ENCODE data around the gene PKD1.
"Not testable (repeated sequence)": the region's sequence is repeated elsewhere in the genome, so short reads cannot be mapped to it uniquely, and the experiment has no call there.

Gene PKD1

DNA sequence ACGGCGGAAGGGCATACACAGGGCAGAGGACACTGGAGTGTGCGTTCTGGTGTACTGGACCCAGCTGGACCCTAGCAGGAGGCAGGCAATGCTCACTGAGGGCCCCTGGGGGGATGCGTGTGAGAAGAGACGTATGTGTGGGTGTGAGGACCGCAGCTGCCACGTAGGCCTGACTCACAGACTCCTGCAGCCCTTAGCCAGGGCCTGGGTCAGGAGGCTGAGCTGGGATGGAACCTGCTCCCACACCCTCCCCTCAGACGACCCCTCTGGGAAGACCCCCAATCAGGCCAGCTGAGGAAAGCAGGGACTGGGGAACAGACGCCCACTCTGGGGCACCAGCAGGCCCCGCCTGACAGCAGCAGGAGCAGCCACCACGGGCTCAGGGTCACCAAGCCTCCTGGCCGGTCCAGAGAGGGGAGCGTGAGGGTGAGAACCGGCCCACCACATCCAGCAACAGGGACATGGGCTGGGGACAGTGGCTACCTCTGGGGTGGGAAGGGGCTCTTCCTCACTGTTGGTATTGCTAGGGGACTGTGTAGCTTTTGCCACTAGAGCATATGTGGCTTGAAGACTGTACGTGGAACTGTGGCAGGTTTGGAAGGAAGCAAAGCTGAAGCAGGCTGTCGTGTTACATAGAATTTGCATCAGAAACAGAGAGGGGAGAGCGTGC, 28.4 kb downstream of the PKD1 start:
- not testable (repeated sequence) for DNase-seq (ENCODE audit: low read depth)

DNA sequence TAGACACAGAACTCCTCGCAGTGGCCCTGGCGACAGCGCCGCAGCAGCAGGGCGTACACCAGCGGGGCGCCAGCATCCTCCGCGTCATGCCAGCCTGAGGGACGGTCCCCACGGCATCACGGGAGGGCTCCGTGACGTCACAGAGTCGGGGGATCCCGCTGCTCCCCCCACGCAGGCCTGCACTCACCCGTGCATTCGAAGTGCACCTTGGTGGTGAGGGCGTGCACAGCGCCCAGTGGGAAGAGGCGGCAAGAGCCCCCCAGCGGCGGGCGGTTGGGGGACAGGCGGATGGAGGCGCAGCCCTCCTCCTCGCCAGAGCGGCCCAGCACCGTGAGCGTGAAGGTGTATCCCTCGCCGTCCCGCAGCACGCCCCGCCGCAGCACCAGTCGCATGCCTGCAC, 29.5 kb downstream of the PKD1 start:
- DNase-seq (ENCODE audit: low read depth) = not testable (repeated sequence)

DNA sequence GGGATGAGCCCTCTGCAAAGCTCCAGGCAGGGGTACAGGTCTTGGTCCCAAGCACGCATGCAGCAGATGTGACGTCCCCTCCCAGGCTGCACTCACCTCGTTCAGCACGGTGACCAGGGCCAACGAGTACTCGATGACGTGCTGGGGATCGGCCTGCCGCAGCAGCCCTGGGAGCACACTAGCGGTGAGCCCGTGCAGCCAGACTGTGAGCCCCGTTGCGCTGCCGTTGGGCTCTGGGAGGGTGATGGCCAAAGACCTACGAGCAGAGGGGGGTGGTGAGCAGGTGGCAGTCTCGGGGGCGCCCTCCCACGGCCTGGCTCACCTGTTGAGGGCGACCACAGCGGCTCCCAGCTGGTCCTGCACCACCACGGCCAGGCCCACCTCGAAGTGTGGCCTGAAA, 29.9 kb downstream of the PKD1 start:
- not testable (repeated sequence) for DNase-seq (ENCODE audit: low read depth)

DNA sequence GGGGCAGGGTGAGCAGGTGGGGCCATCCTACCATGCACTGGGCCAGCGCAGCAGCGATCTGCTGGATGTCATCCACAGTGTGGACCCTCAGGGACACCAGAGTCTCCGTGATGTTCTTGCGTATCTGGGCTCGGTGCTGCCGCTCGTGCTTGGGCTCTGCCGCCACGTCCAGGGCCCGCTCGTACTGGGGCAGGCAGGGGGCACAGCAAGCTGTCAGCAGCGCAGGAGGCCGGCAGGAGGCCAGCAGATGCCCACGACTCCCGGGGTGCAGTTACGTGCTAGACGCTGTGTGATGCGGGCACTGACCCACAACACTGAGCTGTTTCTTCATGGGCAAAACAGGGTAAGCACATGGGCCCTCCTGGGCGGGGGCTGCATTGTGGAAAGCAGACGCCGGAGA, 30.4 kb downstream of the PKD1 start:
- not testable (repeated sequence) for DNase-seq (ENCODE audit: low read depth)

DNA sequence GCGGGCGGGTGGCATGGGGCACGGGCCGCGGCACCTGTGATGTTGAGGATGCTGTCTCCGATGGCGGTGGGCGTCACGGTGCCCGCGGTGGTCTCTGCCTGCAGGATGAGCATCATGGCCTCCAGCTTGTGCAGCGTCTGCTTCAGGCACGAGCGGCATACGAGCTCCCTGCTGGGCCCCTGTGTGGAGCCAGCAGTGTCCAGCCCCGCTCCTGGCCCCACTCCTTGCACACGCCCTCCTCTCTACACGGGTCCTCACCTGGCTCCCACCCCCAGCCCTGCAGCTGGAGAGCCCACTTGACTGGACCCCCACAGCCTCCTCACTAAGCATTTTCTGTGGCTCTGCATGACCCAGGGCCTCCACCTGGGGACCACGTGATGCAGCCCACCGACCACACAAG, 31.2 kb downstream of the PKD1 start:
- not testable (repeated sequence) for DNase-seq (ENCODE audit: low read depth)

DNA sequence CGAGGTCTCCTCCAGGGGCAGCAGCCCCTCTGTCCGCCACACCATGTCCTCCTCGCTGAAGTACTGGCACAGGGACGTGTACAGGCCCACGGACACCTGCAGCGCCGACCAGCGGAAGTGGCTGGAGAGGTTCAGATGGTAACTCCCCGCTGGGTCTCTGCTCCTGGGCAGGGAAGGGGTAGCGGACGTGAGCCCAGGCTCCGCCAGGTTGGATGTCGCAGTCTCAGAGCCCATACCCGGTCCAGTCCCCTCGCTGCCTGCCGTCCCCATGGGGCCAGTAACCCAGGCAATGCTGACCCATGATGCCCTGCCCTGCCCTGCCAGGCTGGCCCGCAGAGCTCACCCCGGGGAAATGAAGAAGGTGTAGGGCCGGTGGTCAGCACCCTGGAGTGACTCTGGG, 33.2 kb downstream of the PKD1 start:
- no peak for DNase-seq (ENCODE audit: low read depth)

DNA sequence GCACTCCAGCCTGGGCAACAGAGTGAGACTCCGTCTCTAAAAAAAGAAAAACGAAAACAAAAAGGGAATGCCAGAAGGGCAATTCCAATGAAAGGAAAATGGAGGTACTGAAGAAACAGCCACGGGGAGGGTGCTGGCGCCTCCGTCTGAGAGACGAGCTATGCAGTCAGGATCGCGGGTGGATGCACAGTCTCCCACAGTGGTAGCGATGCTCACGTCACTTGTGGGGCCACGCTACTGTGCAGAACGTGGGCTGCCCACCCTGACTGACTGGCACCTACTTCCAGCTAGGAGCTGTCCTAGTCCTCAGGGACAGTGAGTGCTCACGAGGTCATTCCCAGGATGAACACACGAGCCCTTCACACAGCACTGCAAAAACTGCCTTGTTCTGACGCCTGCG, 34.1 kb downstream of the PKD1 start:
- not testable (repeated sequence) for DNase-seq (ENCODE audit: low read depth)

DNA sequence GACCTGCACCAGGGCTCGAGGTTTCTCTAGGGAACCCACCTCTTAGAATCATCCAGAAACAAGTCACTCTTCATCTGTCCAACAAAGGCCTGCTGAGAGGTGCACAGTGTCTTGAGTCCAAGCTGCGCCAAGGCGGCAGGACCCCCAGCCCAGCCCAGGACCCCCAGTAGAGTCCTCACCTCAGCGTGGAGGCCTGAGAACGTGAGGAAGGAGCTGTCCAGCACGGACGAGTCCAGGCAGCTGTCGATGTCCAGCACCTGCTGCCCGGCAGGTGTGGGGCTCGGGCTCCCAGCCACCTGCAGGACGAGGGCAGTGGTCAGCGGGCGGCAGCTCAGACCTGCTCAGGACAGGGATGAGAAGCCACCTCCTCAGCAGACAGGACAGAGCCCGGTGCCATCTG, 38.0 kb downstream of the PKD1 start:
- not testable (repeated sequence) for DNase-seq (ENCODE audit: low read depth)

DNA sequence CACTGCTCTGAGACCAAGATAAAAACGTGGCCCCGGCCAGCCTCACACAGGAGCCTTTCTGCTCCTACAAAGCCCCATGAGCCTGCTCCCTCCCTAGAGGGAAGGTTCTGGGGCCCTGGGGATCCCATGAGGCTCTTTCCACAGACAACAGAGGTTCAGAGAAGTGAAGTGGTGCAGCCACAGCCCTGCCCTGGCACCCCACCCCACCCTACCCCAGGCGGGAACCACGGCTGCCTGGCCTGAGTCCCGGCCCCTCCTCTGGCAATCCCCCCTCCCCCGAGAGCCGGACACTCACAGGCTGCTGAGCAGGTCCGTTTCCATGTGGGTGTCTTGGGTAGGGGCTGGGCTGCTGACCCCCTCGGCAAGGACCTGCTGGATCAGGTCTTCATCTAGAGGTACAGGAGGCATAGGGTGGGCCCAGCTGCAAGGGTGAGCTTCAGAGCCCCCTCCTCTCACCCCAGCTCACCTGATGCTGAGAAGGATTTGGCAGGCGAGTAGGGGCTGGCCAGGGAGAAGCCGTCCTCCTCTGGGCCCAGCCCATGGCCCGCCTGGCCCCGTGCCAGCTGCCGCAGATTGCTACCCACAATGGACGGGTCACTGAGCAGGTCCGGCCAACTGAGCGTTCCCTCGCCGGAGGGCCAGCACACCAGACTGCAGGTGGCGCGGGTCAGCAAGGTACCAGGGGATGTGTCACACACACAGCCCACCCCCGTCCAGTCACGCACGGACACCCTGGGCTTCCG, 38.7 kb downstream of the PKD1 start:
- DNase-seq (ENCODE audit: low read depth) = no peak

DNA sequence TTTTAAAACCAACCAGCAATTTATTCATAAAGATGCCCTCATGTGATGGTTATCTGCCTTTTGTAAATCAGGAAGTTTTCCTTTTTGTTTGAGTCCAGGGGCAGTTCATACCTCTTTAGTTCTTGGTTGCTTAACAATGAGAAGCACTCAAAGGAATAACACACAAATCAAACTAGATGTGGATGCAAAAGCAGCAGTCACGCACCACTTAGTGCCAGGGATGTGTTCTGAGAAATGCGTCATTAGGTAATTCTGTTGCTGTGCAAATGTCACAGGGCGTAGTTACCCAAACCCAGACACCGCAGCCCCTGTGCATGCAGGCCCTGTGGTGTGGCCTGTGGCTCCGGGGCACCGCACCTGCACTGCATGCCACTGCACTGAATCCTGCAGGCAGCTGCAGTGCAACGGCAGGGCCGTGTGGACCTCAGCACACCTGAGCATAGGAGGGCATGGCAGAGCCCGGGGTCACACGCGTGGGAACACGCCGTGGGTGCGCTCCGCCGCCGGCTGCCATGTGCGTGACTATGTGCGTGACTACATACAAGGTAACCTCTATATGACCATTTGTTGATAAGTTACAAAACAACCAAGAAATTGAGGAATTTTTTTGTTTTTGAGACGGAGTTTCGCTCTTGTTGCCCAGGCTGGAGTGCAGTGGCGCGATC, 39.6 kb downstream of the PKD1 start:
- no peak for DNase-seq (ENCODE audit: low read depth)

DNA sequence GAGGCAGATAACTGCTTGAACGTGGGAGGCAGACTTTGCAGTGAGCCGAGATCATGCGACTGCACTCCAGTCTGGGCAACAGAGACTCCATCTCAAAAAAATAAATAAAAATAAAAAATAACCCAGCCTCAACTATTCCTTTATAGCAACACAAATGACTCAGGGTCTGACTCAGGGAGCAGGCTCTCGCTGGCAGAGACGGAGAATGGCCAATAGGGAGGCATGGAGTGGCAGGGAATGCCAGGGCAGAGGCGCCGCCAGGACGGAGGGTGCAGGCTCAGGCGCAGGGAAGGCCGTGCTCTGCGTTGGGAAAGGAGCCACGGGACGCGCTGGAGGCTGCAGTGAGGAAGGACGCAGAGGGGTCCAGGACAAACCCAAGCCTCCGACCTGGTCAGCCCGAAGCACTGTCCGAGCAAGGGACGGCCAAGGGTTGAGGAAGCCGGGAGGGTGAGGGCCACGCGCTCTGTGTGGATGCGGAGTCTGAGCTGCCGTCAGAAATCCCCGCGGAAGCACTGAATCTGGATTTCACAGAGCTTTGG, 40.3 kb downstream of the PKD1 start:
- no peak for DNase-seq (ENCODE audit: low read depth)

DNA sequence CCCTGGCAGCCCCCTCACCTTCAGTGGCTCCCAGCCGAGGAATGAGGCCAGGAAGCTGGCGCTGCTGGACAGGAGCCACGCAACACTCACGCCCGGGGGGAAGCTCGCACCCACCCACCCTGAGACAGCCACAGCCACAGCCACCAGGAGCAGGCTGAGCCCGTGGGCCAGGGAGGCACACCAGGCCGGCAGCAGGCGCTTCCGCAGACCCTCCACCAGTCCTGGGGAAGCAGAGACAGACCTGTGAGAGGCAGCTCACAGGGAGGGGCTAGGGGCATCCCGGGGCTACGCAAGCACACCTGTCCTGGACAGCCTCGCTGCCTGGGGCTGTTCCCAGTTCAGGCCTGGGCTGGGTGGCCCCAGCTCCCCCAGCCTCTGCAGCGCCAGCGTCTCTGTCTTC, 41.9 kb downstream of the PKD1 start:
- DNase-seq (ENCODE audit: low read depth) = no peak

DNA sequence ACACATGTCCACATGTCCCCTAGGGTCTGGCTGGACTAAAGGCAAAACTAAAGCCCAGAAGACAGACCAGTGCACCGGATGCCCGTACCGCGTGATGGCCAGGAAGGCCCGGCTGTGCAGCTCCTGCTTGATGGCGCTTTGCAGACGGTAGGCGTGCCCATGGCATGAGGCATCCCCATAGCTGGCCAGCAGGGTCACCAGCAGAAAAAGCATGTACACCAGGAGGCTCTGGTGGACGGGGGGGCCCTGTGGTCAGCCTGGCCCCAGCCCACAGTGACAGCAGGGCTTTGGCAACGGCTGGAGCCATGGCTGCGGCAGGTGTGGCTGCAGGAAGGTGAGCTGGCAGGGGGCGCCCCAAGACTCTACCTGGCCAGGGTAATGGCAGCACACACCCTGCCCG, 42.8 kb downstream of the PKD1 start:
- no peak for DNase-seq (ENCODE audit: low read depth)

DNA sequence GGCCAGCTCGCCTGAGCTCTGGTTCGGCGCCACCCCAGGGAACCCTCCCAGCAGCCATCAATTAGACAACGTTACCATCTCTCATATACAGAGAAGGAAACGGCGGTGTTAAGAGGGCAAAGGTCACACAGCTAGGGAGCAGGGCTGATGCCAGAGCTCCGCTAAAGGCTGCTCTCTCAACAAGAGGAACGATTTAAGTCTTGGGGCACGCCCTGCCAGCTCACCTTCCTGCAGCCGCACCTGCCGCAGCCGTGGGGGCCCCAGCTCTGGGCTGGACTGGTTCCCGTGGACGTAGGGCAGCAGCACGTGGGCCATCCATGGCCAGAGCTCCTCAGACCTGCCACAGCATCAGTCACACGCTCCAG, 43.5 kb downstream of the PKD1 start:
- DNase-seq (ENCODE audit: low read depth) = no peak

DNA sequence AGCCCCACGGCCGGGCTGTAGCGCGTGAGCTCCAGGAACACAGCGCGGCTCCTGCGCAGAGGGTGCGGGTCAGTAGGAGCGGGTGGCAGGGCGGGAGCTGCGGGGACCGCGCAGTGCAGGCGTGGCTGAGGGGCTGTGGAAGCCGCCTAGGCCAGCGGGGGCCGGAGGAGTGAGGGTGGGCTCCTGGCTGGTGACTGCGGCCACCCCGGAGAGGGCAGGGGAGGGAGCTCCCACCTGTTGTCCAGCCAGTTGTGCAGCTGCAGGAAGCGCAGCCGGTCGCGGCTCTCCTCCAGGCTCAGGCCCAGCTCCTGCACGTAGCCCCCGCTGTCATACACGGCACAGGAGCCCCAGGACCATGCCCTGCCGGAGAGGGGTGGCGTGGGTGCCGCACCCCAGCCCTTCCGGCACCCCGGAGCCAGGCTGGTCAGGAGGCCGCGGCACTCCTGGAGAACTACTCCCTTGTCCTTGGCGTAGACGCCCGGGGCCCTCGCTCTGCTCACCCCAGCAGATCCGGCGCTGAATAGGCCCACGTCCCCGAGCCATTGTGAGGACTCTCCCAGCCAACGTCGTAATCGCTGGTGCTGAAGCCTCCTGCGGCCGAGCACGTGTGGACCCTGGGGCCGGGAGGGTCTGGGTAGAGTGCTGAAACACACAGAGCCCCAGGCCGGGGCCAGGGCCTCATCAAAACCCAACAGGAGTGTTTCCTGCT, 44.0 kb downstream of the PKD1 start:
- no peak for DNase-seq (ENCODE audit: low read depth)

DNA sequence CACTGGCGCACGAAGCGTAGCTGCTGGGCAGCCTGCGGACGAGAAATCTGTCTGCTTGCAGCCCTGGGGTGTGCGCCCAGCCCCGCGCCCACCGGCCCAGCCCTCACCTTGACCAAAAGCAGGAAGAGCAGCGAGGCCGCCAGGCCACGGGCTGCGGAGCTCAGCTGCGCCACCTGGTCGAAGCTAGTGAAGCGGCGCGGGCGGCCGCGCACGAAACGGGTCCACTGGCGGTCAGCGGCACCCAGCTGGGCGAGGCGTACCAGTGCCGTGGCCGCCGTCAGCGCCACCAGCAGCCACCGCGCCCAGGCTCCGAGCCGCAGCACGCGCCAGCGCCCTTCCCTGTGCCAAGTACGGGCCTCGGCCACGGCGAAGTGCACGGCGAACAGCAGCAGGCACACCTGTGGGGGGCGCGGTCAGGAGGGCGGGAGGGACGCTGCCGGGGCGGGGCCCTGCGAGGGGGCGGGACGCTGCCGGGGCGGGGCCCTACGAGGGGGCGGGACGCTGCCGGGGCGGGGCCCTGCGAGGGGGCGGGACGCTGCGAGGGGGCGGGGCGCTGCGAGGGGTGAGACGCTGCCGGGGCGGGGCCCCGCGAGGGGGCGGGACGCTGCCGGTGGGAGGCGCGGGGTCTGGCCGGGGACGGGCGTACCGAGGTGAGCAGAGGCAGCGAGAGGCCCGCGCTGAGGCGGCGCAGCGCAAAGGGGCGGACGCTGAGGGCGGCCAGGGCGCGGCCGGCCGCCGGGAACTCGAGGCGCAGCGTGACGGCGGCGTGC, 44.7 kb downstream of the PKD1 start:
- DNase-seq (ENCODE audit: low read depth) = no peak

DNA sequence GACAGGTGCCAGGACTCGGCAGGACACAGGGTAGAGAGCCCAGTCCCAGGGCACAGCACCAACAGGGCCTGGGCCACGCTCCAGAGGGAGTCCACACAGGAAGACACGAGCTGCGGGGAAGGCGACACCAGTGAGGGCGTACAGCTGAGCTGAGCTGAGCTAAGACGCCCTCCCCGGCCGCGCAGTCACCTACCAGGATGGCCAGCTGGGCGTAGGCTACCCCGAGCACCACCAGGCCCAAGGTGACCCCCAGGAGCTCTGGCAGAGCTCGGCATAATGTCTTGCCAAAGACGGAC, 45.3 kb downstream of the PKD1 start:
- no peak for DNase-seq (ENCODE audit: low read depth)

DNA sequence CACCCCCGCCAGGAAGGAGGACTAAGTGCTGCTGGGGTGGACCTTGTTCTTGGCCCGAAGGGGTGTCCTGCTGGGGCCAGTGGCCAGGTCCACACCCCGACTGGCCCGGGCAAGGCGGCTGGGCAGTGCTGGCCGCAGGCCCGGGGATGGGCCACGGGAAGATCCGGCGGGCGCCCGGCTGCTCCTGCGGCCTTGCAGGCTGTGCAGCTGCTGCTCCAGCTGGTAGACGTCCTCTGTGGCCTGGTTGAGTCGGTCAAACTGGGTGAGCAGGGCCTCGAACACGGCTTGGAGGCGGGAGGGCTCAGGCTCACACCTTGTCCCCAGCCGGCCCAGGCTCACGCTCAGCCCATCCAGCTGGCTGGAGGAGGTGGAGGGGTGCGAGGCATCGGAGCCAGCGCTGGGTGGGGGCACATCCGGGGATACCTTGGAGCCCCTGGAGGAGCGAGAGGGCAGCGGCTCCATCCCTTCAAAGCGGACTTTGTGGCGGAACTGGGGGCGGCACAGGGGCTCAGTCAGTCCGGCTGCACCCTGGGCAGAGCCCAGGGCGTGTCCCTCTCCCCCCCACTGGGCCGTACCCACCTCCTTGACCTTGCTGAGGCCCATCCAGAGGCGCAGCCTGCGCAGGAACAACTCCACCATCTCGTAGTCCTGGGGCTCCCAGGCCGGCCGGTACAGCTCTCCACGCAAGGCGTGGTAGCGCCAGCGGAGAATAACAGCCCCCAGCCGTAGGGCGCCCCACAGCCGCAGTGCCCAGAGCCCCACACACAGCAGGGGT, 45.8 kb downstream of the PKD1 start:
- DNase-seq (ENCODE audit: low read depth) = no peak

DNA sequence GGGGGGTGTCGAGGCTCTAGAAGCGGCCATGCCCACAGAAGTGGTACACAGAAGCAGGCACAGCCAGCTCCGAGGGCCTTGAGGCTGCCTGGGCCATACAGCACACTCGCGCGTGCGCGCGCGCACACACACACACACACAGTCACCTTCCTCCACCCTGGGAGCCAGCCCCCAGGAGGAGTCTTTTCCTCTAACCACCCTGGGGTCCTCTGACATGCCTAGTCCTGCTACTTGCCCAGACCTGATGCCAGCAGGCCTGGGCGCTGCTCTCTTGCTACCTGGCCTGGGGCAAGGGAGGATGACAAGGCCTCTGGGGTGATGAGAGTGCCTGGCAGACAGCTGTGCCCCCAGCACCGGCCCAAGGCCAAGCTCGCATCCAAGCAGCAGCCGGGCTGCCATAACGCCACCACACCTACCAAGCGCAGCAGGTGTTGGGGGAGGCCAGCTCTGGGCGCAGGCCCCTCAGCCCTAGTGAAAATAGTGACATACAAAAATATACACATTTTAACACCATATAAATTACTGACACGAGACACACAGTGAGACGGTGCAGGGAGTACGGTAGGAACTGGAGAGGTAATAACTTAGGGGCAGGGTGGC, 46.8 kb downstream of the PKD1 start:
- DNase-seq (ENCODE audit: low read depth) = no peak

DNA sequence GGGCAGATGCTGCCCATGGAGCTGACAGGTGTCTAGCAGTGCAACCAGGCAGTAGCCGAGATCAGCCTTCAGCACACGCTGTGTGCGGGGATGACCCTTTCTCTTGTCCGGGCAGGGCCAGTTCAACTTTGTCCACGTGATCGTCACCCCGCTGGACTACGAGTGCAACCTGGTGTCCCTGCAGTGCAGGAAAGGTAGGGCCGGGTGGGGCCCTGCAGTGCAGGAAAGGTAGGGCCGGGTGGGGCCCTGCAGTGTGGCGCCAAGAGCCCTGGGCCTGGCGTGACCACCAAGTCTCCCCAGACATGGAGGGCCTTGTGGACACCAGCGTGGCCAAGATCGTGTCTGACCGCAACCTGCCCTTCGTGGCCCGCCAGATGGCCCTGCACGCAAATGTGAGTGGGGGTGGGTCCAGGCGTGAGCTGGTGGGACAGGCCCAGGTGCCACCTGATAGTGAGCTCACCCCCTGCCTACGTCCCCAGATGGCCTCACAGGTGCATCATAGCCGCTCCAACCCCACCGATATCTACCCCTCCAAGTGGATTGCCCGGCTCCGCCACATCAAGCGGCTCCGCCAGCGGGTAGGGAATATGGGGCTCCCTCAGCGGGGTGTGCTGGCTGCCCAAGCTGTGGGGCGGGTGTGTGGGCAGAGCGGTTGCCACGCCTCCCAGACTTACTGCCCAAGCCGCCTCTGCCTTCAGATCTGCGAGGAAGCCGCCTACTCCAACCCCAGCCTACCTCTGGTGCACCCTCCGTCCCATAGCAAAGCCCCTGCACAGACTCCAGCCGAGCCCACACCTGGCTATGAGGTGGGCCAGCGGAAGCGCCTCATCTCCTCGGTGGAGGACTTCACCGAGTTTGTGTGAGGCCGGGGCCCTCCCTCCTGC, 47.7 kb downstream of the PKD1 start:
- DNase-seq (ENCODE audit: low read depth) = no peak
